GM21825 (cell line): ENCODE measurements around the gene TMEM115.

ENCODE experiments used
- ATAC-seq: cut with Tn5 transposase; IDR thresholded peaks from one replicate; pipeline ENCODE4 v1.9.1; 2021; ENCODE audit warnings: mild to moderate bottlenecking, moderate library complexity; ENCODE audit not compliant: unreplicated experiment

Gene TMEM115

DNA sequence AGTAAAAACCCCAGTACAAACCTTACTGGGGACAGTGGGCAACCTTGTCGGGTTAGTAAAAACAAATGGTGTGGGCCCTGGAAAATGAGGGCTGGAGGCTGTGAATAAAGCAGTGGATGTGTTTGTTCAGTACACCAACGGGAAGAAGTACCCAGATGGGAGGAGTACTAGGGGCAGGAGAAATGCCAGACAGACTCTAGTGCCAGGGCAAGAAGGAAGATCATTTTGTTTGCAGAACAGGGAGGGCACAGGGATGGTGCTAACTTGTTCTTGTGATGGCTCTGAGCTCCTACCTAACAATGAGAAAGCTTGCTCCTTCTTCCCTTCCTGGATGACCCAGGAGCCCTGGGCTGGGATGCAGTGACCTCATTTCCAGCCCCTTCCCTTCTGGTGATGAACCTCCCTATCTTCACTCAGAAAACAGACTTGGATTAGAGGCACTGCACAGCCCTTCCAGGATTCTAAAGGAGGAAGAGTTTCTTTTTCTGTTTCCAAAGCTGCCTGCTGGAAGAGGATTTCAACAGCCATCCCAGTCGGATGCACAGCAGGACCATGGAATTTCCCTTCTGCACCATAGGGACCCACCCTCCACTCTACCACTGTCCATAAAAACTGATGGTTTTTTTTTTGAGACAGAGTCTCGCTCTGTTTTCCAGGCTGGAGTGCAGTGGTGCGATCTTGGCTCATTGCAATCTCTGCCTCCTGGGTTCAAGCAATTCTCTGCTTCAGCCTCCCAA lies 24.8 kb downstream of the TMEM115 start:
- no peak for ATAC-seq

DNA sequence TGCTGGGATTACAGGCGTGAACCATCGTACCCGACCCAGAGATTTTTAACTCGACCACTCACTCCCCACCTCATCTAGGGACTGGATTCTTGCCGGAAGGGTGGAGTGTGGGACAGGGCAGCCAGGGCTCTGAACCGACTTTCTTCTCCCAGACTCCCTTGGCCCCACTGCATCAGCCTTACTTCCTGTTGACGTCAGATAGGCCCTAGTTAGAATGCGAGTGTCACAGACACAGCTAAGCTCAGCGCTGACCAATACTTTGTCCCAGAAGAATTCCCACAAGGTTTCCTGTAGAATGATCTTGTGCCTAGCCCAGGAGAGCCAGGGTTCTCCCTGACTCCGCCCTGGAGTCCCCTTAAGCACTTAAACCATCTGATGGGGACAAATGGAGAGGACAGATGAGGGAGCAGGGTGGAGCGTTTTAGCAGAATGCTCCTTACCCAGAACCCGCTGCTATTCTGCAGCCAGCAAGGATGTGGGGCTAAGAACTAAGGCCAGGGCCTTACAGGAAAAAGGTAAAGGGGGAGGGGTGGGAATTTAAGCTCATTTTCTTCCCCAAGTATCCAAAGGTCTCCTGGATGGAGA lies 25.5 kb downstream of the TMEM115 start:
- no peak for ATAC-seq

DNA sequence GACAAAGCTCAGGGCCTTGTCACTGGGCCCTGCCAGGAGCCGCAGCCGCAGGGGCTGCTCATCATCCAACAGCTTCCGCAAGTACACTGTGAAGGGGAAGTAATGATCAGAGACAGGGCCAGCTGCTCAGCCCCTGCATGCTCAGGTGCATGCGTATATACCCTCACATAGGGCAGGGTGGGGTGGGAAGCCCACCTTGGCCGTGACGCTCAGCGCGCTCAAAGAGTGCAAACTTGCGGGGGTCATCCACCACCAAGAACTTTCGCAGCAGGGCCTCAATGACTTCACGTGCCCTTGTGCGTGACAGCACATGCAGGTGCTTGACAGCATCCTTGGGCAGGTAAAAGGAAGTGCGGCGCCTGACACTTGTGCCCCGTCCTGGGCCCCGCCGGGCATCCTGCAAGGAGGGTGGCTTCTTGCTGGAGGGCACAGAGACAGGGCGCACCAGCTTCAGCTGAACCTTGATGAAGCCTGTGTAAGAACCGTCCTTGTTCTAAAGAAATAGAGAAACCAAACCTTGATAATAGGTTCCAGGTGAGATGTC lies 27.9 kb downstream of the TMEM115 start:
- ATAC-seq, result no peak

DNA sequence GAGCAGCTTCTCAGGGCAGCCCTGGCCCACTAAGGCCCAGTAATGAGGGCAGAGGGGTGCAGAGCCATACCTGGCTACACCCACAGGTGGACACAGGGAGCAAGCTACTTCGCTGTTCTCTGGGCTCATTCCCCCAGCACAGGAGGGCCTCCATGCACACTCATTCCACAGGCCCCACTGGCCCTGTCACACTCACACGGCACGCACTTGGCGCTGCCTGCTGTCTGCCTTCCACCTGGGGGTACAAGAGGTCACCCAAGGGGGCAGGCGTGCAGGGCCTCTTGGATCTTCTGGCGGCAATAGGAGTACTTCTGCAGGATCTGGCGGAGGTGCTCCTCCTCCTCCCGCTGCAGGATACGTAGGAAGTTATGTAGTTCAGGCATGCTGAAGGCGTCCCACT lies 29.0 kb downstream of the TMEM115 start:
- no peak for ATAC-seq

DNA sequence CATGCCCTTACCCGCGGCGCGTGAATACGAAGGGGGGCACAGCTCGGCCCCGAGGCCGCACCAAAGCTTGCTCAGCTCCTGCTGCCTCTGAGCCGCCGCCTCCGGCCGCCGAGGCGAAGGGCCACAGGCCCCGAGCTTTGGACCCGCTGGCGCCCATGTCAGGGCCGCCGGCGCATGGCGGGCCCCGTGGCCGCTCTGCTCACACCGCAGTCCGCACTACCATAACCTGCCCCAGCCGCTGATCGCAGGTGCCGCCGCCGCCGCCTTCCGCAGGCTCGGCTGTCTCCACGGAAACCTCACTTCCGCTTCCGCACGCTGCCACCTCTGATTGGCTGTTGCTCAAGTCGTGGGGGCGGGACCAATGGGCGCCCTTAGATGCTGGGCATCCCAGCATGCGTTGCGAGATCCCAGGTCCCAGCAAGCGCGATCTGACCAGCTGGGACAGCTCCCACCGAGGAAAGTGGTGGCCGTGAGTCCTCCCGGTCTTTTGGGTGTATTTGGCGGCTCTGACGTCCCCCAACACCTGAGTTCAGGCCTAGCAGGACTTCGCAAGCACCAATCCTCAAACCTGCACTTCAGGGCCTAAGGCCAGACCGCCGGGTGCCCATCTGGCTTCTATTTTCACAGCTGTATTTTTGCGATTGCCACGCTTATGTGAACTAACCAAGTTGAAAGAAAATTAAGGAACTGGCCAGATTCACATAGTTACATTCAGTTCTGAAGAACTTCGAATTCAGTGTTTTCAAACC lies 31.2 kb downstream of the TMEM115 start, which contains the start of gene TUSC2:
TUSC2 (minus strand) TSS at position 281 of the 749 bp plus-strand sequence; CDS start at position 157, 124 bp downstream.
- ATAC-seq, result peak; percentile 82

DNA sequence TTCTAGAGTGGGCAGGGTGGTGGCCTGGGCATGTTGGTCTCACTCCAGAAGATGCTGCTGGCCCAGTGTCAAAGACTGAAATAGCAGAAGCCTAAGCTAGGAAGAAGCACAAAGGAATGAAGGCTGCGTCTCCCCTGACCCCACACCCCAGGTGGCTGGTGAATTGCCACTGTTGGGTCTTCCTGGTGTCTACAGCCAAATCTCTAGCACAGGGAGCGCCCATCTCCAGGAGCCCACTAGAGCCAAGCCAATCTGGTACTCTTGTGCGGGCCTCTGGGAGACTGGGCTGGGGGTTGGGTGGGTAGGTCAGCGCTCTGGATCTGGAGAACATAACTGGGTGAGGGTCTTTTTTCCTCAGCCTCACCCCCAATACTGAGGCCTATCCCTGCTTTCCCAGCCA lies 32.2 kb downstream of the TMEM115 start:
- ATAC-seq, result no peak

DNA sequence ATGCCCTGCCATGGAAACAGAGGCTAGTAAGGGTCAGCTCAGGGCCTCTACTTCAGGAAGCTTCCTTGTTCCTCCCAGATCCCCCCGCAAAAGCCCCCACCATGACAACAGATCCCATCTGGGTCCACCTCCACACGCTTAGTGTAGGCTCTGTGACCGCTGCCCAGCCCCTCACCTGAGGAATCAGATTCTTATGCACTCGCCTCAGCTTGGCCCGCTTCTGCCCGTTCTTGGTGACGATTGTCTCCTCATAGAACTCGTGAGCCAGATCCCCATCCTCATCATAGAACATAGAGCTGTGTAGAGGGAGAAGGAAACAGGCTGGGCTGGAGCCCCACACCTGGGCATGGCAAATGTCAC lies 33.2 kb downstream of the TMEM115 start:
- no peak for ATAC-seq

DNA sequence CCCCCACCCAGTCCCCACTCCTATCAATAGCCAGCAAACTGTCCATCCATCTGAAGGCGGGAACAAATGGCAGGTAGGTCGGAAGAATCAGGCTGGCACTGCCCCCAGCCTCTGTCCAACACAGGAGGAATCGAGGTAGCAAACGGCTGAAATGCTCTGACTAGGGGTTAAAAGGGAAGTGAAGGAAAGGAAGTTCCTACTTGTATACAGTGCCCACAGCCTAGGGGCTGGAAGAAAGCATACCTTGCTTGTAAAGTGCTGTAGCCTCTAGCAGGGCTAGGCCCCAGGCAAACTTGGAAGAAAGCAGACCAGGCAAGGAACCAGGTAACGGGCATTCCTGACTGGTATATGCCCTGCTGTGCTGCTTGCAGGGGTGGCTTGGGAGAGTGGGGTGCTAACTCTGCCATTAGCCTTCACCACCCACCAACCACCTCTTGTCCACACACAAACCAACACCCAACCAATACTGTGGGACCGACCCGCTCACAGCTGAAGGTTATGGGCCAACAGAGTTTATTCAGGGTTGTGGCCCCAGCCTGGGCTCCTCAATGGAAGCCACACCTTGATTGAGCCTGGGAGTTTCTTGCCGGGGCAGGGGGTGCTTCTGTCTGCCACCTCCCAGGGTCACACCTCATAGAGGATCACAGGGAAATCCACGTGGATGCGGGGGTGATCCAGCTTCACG lies 33.7 kb downstream of the TMEM115 start:
- no peak for ATAC-seq

DNA sequence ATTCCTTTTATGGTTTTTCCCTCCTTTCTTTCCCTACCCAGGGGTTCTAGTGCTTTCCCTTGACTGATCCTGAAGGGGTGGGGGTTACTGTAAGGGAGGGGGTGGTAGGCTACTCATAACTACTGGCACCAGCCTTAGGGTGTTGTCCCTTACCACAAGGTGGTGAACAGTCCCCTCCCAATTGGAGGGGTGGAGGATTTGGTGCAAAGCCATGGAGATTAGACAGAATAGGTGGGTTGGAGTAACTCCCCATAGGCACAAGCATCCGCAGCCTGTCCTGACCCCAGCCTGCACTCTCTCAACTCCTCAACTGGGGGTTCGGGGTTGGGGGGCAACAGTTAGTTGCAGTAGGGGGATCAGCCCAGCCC lies 34.2 kb downstream of the TMEM115 start:
- no peak for ATAC-seq

DNA sequence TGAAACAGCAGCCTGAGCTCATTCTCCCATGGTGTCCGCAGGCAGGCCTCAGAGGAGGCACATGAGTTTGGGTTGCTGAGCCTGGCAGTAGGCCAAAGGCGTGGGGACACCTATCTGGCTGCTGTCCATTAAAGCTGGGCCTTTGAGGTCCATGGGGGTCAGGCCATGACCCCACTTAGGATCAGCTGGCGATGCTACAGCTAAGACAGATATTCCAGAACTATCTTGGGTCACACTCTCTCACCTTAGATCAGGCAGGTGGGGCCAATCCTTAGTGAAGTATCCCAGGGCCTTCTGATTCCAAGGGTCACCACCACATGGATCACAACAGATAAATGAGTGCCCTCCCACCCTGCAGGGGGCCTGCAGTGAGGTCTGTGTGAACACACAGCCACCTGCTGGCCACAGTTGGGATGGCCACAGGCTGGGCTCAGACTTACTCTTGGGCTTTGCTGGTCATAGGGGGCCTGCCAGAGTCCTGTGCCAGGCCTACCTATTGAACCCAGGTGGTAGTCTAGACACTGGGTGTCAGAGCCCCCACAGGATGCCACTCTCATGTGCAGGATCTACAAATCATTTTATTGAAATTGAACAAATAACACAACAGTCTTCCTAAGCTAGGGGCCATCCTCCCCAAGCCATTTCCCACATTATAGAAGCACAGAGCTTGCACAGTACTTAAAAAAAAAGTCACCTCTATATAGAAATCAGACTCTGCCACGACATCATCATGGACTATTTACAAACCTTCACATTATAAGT lies 34.8 kb downstream of the TMEM115 start:
- no peak for ATAC-seq

DNA sequence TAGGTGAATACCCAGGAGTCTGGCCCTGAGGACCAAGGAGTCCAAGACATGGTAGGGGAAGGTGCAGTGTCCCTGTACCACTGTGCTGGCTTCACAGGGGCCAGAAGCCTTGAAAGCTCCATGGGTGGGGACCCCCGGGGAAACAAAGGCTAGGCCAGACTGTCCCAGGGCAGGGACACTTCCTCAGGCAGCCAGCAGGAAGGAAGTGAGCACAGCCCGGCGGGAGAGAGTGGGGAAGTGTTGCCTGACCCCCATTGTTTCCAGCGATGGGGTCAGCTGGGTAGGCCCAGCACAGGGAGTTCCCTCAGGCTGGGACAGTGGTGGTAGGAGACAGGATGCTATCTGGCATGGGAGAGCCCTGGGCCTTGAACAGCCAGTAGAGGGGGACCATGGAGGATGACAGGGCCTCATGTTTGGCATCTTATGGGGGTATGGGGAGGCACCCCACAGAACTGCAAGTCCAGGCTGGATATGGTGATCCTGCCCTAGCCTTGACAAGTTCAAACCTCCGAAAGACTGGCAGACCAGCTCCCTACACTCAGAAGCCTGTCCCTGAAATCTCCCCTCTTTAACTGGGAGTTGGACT lies 35.6 kb downstream of the TMEM115 start:
- no peak for ATAC-seq

DNA sequence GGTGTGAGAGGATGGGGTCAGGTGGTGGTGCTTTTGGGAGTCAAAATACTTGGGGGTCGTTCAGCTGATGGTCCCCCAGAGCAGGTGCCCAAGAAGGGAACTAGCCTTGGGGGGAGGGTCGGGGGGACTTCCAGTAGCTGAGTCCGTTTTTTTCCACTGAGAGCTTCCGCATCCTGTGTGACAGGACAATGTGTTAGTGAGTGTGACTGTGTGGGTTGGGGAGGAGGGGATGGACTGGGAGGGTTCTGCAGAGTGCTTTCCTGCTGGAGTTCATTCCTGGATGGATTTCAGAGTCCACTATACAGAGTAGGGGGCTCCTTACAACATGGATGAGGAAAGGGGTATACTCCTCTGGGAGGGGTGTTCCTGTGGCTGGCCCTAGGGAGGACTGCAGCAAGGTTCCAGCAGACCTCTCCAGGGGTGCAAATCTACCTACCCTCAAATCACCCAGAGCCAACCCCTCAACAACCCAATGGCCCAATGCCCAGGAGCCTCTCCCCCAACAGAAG lies 36.2 kb downstream of the TMEM115 start:
- no peak for ATAC-seq

DNA sequence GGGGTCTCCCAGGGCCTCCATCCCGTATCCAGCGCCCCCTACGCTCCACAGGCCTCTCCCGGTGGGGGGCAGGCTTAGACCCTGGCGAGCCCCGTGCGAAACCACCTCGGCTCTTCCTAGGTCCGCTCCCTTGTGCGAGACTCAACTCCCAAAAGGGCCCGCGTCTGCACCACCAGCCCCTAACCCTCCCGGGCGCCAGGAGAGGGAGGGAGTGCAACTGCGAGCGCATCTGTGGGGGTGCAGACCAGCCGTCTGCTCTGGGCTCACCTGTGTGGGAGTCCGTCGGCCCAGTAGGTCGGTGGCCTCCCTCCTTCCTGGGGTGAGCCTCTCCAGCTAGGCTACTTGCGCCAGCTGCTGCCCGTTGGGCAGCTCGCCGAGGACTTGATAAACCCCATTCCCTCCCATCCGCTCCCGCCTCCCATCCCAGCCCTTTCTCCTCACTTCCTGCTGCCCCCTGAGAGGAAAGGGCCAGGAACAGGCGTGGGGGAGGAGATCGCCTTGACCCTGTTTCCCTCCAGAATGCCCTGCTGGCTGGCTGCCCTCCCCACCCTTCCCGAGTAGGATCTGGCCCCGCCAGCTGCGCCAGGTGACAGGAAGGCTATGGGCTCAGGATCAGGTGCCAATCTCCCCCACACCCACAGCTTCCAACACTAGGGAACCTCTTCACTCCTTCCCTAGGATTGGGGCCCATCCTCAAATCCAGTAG lies 36.8 kb downstream of the TMEM115 start, which contains the start of gene HYAL2:
HYAL2 (minus strand) TSS at position 360 of the 706 bp plus-strand sequence. CDS start 2,256 bp downstream, outside the sequence.
- no peak for ATAC-seq

DNA sequence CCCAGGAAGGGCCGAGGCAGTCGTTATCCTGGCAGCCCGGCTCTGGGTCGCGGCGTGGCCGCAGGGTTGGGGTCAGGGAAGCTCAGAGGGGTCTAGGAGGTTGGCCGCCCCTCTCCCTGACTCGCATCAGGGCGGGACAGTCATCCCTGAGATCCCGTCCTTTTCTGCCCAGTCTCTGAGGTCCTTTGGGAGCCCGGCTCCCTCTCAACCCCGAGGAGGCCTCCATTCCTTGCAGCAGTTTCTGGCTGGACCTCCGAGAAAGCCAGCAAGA lies 37.3 kb downstream of the TMEM115 start:
- no peak for ATAC-seq

DNA sequence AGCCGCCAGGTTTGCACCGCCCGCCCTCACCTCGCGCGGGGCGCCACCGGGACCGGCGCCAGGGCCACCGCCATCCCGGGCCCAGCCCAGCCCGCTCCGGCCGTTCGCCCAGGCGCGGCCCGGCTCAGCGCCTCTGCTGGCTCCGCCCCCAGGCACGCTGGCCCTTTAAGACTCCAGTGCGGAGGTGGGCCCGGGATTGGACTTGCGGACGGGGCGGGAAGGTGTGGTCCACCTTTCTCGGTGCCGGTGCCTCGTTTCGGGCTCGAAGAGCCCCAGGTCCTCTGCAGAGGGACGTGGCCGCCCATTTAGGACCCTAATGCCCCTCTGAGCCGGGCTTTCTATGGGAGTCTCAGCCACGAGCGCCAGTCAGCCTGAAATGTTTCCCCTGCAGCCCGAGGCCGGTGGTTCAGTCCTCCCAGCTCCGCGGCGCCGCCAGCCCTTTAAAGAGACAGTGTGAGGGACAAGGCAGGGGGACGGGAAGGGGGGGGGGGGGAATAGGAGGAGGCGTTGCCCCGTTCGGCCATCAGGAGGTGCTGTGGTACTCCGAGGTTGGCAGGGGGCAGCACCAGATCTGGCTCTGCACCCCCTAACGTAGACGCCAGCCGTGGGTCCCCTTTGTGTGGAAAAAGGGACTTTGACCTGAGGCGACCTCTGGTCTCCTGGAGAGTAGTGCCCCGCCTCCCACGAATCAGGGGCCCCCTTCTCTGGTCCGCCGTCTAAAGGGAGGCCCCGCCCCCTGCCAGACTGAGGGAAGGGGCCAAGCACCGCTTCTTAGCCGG lies 37.8 kb downstream of the TMEM115 start:
- peak; percentile 71 for ATAC-seq

DNA sequence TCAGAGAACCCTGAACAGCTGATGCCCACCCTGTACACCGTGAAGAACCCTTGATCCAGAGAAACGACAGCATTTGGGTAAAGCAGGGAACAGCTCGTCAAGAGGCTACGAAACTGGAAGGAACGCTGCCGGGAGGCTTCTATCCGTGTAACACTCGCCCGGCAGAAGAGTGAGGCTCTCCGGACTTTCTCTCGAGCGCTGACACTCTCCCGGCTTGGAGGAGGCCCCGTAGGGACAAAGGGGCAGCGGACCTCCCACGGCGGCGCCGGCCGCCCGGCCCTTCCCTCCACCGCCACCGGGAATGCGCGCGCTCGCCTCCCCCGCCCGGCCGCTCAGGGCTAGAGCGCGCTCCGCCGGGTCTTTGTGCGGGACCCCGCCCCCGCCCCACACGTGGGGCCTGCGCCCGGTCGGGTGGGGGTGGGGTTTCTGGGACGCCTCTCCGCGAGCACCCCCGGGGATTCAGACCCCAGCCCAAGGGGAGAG lies 38.4 kb downstream of the TMEM115 start:
- peak; percentile 34 for ATAC-seq

DNA sequence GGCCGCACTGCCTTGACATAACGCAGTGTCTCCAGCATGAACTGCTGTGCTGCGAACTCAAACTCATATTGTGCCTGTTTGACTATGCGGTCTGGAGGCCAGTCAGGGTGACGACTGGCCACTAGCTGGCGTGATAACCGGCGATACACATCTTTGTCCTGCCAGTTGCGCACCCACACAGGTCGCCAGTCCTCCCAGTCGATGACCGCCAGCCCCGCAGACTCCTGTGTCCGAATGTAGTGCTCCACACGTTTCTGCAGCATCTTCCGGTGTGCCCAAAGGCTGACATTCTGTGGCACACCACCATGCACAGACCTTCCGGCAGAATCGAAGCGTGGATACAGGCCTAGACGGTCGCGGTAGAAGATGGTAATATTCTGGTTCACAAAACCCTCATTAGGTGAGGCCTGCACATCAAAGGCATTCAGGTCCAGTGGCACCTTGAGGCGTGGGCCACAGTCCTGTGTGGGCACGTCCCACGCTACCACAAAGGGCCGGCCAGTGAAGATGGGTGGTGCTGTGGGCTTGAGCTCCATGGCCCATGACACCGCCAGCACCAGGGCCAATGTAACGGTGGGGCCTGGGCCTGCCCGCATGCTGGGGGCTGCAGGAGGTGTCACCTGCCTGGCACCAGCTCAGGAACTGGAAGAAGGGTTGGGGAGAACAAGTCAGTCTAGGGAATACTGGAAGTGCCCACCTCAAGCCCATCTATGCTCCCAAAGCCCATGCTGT lies 39.3 kb downstream of the TMEM115 start:
- ATAC-seq, result no peak
